Upper lobe of right lung (tissue), 1 donor: ENCODE data around the gene PRKCB. TPM values are rescaled to one million over a fixed set of nuclear protein-coding genes. Genes with fewer than 3 reads are reported as not detected.

Experiments
- ATAC-seq: fragments of 200-7000 bp; cut with Tn5 transposase; one replicate; pipeline ENCODE4 v1.9.1; 2020; ENCODE audit warnings: mild to moderate bottlenecking, moderate library complexity
- DNase-seq: peaks from one replicate; pipeline ENCODE4 v3.0.0-alpha.2; 2020
- H3K27ac ChIP-seq: fragments of 200-600 bp; one replicate; pipeline ENCODE4 v1.8.0; 2022
- H3K27me3 ChIP-seq: fragments of 200-600 bp; one replicate; pipeline ENCODE4 v1.8.0; 2022; ENCODE audit warnings: mild to moderate bottlenecking
- H3K36me3 ChIP-seq: fragments of 200-600 bp; one replicate; pipeline ENCODE4 v1.8.0; 2022
- H3K4me1 ChIP-seq: fragments of 200-600 bp; one replicate; pipeline ENCODE4 v1.8.0; 2022
- H3K4me3 ChIP-seq: fragments of 200-600 bp; one replicate; pipeline ENCODE4 v1.8.0; 2022; ENCODE audit warnings: mild to moderate bottlenecking
- H3K9me3 ChIP-seq: fragments of 200-600 bp; one replicate; pipeline ENCODE4 v1.8.0; 2022
- CTCF ChIP-seq: fragments of 200-600 bp; IDR thresholded peaks from one replicate; pipeline ENCODE4 v1.8.0; 2022; ENCODE audit warnings: antibody characterized with exemption
- intact Hi-C: fragments of 100-400 bp; cut with DNase I; formaldehyde crosslinking; loops from one replicate; pipeline ENCODE4 v1.11.0; 2022
- long read RNA-seq: library from polyadenylated mRNA; unstranded; transcript quantifications from one replicate; pipeline ENCODE4 v2.0.0, GENCODE V29; 2021
- total RNA-seq: library from RNA; stranded (reverse); fragmentation: NEBNext Ultra II Directional; extraction: Animal tissue kit (Norgen Biotek cat#: 25700); gene quantifications from one replicate; pipeline ENCODE4 v1.2.1, GENCODE V29; 2021
- donor health status: DM: no; HTN: yes; CAD: no; lungs with severe emphysema.

The PRKCB gene
- total RNA-seq, result 25.2 TPM
- long read RNA-seq, full-length matches to known transcripts, result 90 of 111 reads
- long read RNA-seq, partial matches to known transcripts, result 11 of 111 reads
- long read RNA-seq, other reads (novel, unspliced or antisense), result 10 of 111 reads

- intact Hi-C loops, result no loop called here
- DNase-seq (peak; percentile 90), ATAC-seq (peak; percentile 95)
- Histone ChIP-seq H3K9me3 (peaks cover under 1% of the 10 kb centered on the region), H3K4me1 (no peaks in the 10 kb centered on the region), H3K36me3 (no peaks in the 10 kb centered on the region), H3K27ac (no peak within 1 kb of the TSS), H3K27me3 (no peaks in the 10 kb centered on the region), H3K4me3 (peak within 1 kb of the TSS; percentile 56)
- TF ChIP-seq CTCF, result no peak
Measured at GRCh38 chr16:23835390-23836077, at the start of gene PRKCB. Gene PRKCB (plus strand): TSS chr16:23835983.

GRCh38 chr16:23786964-23787561, 48.7 kb upstream of the PRKCB start:
- Histone ChIP-seq H3K27ac (no peak overlapping the region), H3K4me1 (no peaks in the 10 kb centered on the region), H3K27me3 (no peaks in the 10 kb centered on the region), H3K36me3 (no peaks in the 10 kb centered on the region), H3K9me3 (no peaks in the 10 kb centered on the region), H3K4me3 (no peak overlapping the region)
- intact Hi-C loops, result no loop called here
- TF ChIP-seq CTCF, result no peak
- ATAC-seq (no peak), DNase-seq (no peak)

- no peak for TF ChIP-seq CTCF
- Histone ChIP-seq H3K9me3 (no peaks in the 10 kb centered on the region), H3K27ac (no peak overlapping the region), H3K4me1 (no peaks in the 10 kb centered on the region), H3K36me3 (no peaks in the 10 kb centered on the region), H3K27me3 (no peaks in the 10 kb centered on the region), H3K4me3 (no peak overlapping the region)
- DNase-seq (no peak), ATAC-seq (peak; percentile 66)
- intact Hi-C loops, result no loop called here
Measured at GRCh38 chr16:23788685-23789084, 47.1 kb upstream of the PRKCB start.

GRCh38 chr16:23795378-23795777, 40.4 kb upstream of the PRKCB start:
- Histone ChIP-seq H3K4me3 (no peak overlapping the region), H3K36me3 (no peaks in the 10 kb centered on the region), H3K27ac (no peak overlapping the region), H3K27me3 (no peaks in the 10 kb centered on the region), H3K4me1 (no peaks in the 10 kb centered on the region), H3K9me3 (no peaks in the 10 kb centered on the region)
- DNase-seq (no peak), ATAC-seq (no peak)
- no peak for TF ChIP-seq CTCF
- intact Hi-C loops, result loop anchor here (10.0 kb wide), 1 partner anchor 219 kb away; no protein-coding TSS in a partner anchor

GRCh38 chr16:23796941-23797340, 38.8 kb upstream of the PRKCB start:
- Histone ChIP-seq H3K27me3 (no peaks in the 10 kb centered on the region), H3K4me1 (no peaks in the 10 kb centered on the region), H3K4me3 (no peak overlapping the region), H3K27ac (no peak overlapping the region), H3K36me3 (no peaks in the 10 kb centered on the region), H3K9me3 (no peaks in the 10 kb centered on the region)
- no peak for TF ChIP-seq CTCF
- ATAC-seq (no peak), DNase-seq (no peak)
- intact Hi-C loops, result loop anchor here (10.0 kb wide), 1 partner anchor 218 kb away; no protein-coding TSS in a partner anchor
